GF-D8 (cell line): ENCODE data around the gene GMDS.

ENCODE experiments used
- DNase-seq: peaks from one replicate; lab custom pipeline; 2025; lab: John Stamatoyannopoulos, UW

Gene GMDS

DNA sequence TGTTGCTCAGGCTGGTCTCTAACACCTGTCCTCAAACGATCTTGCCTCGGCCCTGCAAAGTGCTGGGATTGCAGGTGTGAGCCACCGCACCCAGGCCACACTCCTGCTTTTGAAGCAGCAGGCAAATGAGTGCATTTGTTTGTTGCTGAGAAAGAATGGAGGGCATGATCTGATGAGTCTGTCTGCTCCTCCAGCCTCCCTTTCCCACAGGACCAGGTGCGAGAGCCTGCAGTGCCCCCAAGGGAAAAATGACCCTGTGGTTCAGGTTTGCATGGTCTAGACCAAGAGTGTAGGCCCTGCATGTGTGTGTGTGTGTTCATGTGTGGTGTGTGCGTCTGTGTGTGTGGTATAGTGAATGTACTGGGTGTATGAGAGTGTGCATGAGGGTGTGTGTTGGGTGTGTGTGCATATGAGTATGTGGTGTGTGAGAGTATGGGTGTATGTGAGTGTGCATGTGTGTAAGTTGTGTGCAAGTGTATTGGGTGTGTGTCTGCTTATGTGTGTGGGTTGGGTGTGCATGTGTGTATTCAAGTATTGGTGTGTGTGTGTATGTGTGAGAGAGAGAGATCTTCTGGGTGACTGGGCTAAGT lies 658.4 kb downstream of the GMDS start:
- no peak for DNase-seq

DNA sequence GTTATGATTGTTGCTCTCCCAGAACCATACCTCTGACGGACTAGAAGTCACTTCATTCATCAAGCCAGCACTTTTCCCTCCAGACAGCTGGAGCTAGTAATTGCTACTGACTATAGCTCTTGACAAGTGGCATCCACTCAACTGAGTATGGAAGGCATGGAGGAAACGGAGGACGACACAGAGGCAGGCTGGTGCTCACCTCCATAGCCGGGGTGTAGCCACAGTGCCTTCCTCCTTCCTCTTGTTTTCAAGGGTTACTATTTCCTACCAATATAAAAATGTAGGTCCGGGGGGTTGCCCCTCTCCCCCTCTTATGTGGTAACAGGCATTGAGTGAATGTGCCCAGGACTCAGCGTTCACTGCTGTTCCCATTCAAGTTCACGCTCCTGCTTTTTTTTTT lies 659.1 kb downstream of the GMDS start:
- DNase-seq, result no peak

DNA sequence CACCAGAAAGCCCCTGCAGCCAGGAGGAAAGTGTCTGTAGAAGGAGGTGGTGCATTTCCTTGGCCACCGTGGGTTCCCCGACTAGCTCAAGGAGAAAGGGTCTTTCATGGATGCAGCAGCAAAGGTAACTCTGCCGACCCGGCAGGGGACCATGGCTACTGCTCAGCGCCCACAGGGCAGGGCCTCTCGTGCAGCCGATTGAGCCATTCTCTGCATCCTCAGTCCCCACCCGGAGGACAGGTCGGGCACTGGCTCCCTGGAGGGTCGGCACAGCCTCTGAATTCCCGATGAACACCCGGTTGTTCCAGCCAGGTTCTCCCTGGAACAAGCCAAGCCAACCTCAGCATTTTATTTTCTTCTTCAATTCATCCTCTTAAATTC lies 659.7 kb downstream of the GMDS start:
- no peak for DNase-seq

DNA sequence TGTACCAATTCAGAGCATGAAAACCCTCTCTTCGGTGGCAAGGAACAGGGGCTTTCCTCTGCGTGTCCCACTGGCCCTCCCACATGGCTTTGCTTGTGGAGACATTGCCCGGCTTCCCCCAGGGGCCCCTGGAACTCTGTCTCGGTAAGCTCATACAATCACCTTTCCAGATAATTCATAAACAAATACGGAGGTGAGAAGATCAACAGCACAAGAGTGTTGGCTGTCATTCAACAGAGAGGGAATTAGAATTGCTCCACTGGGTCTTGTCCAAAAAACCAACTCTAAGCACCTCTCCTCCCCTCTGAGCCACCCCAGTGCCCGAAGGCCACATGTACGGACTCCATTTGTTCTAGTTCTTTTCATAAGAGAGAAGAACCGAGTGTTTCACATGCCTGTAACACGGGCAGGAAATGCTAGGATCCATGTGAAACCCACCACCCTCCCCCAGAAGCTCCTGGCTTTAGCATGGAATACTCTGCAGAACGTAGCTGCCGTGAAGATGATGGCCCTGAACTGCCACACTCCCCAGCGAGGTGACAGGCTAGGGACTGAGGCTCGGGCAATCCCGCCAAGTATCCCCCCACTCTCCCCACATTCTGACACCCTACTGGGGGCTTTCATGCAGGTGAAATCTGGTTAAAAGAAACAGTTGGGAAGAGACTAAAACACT lies 660.3 kb downstream of the GMDS start:
- no peak for DNase-seq

DNA sequence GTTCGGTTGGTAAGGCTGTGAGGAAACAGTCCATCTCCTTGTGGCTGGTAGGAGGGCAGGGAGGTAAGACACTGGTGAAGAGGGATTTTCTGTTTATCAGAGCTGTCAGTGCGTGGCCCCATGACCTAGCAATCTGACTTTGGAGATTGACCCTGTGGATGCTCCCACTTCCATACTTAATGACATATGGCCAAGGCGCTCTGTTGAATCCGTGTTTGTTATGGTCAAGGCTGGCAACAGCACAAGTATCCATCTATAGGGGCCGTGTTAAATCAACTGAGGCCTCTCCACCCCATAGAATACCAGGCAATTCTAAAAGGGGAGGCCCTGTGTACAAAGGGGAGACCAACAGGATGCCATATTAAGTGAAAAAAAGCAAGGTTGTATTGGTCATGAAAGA lies 661.3 kb downstream of the GMDS start:
- DNase-seq, result no peak

DNA sequence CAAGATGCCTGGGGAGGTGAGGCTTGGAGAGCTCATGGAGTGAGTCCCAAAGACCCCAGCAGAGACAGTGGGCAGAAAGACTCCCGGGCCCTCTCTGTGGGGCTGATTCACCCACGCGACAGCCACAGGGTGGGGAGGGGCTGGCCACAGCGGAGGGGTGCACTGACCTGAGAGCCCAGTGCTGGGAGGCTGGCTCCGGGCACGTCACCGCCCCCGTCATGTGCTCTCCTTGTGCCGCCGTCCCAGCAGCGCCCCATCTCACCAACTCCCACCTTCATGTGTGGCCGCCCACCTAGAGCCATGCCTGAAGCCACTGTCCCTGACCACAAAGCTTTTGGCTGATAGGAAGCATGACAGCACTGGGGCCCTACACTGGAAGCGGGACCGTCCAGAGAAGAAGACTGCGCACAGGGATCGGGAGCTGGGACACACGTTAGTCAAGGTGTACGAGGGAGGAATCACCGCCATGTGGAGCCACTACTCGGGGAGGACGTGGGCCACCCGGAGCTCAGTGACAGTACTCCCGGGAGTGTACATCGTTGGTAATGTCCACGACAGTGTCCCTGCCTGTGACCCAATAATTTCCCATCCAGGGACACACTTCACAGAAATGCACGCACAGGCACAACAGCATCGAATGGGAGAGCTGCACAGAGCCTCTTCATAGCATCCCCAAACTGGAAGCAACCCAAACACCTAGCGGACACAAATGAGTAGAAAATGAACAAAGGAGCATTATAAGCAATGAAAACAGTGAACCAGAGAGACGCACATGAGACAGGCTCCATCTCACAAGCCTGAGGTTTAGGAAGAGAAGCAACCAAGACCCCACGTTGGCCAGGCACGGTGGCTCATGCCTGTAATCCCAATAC lies 664.0 kb downstream of the GMDS start:
- no peak for DNase-seq

DNA sequence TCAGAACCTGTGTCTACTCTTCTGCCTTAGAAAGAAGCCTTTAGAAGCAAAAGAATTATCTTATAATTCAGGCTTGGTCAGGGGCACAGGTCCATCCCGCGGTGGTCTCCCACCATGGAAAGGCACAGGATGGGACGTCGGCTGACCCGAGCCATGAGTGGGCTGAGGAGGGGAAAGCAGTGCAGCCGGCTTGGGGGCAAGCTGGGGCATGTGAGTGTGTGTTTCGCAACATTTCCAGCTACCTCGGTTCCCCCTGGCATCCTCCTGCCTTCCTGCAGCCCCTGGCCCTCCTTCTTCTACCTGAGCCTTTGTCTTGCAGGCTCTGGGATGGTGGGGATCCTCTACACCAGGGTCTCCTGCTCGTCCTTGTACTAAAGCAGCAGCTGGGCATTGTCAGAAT lies 664.8 kb downstream of the GMDS start:
- no peak for DNase-seq

DNA sequence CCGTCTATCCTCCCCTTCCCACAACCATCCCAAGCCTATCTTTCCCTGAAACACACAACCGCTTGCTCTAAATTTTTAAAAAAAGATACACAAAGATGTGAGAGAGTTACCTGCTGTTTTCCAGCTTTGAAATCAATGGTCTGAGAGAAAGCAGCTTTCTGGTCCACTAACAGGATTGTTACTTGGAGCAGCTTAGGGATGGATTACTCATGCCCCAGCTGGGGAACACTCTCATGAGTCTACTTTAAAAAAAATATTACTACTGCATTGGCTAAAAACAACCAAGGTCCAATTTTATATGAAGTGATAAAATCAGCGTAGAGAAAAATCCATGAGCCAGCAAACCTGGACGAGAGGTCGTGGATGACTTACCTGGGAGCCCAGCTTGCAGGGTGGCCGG lies 665.3 kb downstream of the GMDS start:
- DNase-seq, result no peak

DNA sequence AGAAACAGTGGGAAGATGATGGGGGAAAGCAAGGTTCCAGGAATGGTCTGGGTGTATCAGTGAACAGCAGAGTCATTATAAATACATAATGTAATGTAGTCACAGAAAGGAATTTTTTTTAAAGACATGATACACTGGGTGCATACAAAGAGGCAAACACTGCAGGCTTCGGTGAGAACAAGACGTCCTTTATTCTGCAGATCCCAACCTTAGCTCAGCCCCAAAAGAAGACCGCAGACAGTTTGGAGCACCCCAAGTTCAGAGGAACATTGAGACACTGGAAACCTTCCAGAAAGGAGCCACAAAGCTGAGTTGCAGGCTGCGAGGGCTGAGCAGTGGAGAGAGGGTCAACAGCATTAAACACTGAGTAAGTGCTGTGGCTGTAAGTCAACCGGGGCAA lies 666.3 kb downstream of the GMDS start:
- DNase-seq, result no peak

DNA sequence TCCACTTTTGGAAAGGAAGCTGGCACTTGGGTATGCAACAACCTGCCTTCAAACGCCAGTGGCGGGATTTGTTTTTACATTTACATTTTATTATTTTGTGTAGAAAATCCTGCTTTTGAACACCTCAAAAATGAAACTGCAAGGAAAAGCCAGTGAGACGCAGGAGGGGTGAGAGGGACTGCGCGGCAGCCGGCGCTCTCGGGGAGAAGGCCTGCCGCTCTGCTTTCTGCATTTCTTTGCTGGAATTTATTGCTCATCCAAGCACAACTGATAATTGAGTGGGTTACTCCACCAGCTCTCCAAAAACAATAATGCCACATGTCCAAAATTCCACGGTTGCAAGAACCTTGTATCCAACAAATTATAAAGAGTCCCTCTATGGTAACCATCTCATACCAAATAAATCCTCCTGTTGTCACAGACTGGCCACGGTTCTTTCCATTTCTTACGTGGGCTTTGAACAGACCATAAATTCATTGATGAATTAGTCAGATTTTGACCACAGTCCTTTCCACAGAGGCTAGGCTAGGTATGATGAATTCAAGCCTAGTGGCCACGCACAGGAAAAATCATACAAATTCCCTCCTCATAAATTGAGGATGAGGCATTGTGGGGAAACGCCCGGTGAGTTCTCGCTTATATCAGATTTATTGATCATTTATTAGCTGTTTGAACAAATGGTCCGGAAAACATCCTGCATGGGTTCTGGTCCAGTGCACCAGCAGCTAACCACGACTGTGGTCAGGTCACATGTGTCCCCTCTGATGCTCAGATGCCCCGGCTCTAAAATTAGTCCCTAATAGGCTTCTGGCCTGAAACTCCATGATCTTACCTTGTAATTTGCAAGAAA lies 667.3 kb downstream of the GMDS start:
- DNase-seq, result no peak

DNA sequence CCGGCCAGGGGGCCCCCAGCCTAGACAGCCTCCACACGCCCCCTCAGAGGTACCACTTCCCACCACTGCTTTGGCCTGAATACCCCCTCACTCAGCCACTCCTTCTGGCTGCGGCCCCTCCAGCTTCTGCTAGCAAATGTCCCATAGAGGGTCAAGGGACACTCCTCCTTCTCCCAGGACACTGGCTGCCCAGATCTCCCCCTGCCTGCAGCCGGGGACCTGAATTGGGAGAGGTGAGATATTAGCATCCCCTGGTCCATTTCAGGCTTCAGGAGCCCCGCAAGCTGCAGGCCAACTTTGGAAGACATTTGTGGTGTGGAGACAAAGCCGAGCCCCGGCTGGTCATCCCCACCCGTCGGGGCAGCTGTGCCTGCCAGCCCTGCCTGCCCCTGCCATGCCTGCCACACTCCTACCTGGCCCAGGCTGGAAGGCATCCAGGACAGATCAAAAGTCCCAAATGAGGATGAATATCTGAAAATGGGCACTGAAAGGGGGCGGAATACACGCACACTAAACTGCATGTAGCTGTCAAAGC lies 668.2 kb downstream of the GMDS start:
- no peak for DNase-seq

DNA sequence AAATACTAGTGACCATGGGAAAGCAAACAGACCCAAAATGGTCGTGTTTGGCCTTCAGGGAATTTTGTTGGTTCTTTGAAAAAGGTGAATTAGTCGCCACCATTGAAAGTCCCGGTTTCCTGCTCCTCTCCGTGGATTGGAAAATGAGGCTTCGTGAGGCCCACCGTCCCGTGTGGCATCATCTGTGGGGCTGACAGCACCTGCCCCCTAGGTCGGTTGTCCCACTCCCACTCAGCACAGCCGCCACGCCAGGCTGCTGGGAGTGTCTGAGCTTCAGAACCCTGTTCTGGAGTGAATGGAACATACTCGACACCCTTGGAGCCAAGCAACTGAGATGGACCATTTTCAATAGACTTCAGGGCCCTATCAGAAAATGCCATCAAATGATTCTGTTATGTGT lies 668.7 kb downstream of the GMDS start:
- DNase-seq, result no peak

DNA sequence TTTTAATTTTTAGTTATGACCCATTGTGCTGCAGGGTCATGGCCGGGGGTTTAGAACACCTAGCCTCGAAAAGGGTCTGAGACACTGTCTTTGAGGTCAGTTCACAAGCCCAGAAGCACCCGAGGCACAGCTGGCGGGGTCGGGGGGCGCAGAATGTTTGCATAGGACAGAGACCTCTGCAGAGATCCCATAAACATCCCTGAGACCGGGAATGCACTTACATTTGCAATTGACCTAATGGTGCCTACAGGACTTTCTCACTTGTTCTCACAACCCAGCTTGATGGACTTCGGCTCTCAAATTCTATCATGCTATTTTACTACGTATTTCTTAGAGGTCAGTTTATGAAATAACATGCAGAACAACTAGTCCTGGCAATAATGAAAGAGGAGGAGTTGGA lies 669.2 kb downstream of the GMDS start:
- no peak for DNase-seq

DNA sequence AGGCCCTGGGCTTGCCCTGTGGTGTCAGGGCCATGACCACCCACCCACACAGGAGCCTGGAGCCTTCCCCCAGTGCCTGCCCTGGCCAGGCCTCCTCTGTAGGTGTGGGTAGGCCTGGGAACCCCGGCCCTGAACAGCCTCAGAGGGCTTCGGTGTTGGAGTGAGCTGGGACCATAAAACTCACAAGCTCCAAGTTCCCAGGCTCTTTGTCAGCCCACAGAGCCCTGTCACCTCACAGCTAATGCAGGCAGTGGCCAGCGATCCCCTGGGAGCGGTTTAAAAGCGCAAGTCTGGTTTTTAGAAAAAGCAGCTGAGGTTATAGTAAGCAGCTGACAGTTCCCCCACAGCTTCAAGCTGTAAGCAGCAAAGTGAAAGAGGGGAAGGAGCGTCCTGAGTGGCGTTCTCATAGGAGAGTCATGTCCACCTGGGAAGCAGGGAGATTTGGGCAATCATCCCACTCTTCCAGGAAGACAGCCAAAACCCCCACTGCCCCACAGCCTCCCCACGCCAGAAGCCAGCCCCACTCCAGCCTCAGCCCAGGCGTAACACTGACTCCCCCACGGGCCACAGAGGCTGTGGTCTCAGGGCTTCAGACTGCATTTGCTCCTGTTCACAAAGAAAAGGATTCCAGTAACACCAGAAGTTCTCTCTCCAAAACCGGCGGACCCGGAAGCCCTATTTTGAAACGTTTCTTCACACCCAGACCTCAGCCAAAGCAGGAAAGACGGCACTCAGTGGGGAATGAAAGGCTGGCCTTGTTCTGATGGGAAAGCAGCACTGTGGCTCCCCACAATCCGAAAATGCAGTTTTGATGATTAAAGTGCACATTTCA lies 670.0 kb downstream of the GMDS start:
- DNase-seq, result no peak

DNA sequence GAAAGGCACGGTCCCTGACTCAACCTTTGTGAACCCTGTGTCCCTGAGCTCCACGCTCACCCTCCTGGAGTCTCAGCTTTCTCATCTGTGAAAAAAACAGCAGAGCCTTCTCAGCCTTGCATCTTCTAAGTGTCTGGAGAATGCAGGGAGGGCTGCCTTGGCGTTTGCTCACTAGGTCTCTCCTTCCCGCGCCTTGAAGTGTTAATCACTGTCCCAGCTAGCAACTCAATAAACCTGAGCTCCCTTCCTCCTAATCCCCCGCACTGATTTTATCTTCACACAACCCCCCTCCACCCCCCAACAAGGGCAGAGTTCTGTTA lies 670.6 kb downstream of the GMDS start:
- no peak for DNase-seq

DNA sequence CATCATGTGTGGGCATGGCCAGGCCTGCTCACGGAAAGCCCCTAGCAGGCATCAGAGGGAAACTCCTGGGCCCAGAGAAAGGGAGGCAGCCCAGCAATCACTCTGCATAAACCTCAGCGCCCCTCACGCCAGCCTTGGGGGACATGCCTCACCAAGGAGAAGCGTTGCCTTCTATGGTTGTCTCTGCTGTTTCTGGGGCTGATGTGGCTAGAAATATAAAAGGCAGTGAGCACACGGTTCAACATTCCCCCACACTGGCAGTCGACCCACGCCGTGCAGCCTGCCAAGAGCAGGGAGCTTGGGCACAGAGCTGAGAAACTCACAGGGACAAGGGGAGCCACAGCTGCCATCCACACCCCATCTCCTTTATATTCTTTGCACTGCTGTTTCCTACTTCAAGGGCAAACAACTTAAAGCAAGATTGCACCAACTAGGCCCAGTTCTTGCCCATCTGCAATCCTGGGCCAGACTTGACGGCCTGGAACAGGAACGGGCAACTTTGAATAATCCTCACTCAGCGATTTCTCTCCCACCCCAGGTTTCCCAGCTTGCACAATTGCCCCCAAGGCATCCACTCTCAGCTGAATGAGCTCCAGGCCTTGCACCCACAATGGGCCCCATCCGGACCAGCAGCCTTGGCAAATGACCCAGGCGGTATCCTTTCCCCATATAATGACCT lies 671.2 kb downstream of the GMDS start:
- DNase-seq, result no peak
